Testis (tissue), 3 donors: Measurements from ENCODE around the gene CEP89. TPM values are rescaled to one million over a fixed set of nuclear protein-coding genes. Genes with fewer than 3 reads are reported as not detected.

Experiments
- DNase-seq: peaks from one replicate; pipeline ENCODE4 v3.0.0-alpha.2; 2019
- H3K27ac ChIP-seq, 2 donors: fragments of 200-600 bp; sonication (generic); one replicate each; pipeline ENCODE4 v1.5.1; 2019
- H3K27me3 ChIP-seq: fragments of 200-600 bp; sonication (generic); one replicate; pipeline ENCODE4 v1.5.1; 2019
- H3K36me3 ChIP-seq: fragments of 200-600 bp; sonication (generic); one replicate; pipeline ENCODE4 v1.5.1; 2017; ENCODE audit warnings: low read depth; ENCODE audit errors: missing control alignments
- H3K4me1 ChIP-seq: fragments of 200-600 bp; sonication (generic); one replicate; pipeline ENCODE4 v1.5.1; 2019
- H3K4me3 ChIP-seq, 2 donors: fragments of 200-600 bp; sonication (generic); one replicate each; pipeline ENCODE4 v1.5.1; 2017 to 2019
- H3K9me3 ChIP-seq: fragments of 200-600 bp; sonication (generic); one replicate; pipeline ENCODE4 v1.5.1; 2017
- POLR2A ChIP-seq: fragments of 450-650 bp; IDR thresholded peaks from one replicate; pipeline ENCODE4 v1.6.1; 2017; ENCODE audit warnings: antibody characterized with exemption, mild to moderate bottlenecking, moderate library complexity
- whole genome bisulfite sequencing, 2 donors: methylation state at CpG; one replicate each; pipeline ENCODE4 v1.1.5; 2018; 5-methylcytosine and 5-hydroxymethylcytosine counted together
- intact Hi-C: fragments of 100-400 bp; cut with DNase I; formaldehyde crosslinking; loops from one replicate; pipeline ENCODE4 v1.15.1; 2023; ENCODE audit warnings: low total_unique reads
- polyA plus RNA-seq: library from polyadenylated mRNA; stranded (reverse); fragments of 350-450 nt; fragmentation: Illumina TruSeq; extraction: RNeasy Lipid Tissue Mini Kit (QIAGEN cat#74804); gene quantifications from one replicate; pipeline ENCODE4 v1.2.3, GENCODE V29; 2014; ENCODE audit warnings: low read depth, low replicate concordance; ENCODE audit not compliant: insufficient read depth
- total RNA-seq, 2 donors: library from RNA; depleted of rRNA; stranded (reverse); fragments of >200 nt; gene quantifications; one replicate each; pipeline ENCODE4 v1.2.3, GENCODE V29; 2016
- TF ChIP-seq, protein P1 (sequence below), 3 experiments: fragments of 450-650 bp in 2 of 3; fragments of 200-600 bp in 1 of 3; sonication (generic) in 1 of 3; IDR thresholded peaks; one replicate each; pipeline ENCODE4 v1.5.1; 2016 to 2019; ENCODE audit warnings: antibody characterized with exemption in 3 of 3, mild to moderate bottlenecking in 2 of 3, moderate library complexity in 1 of 3

Gene CEP89
- total and polyA plus RNA-seq, 3 donors from 2014 or later = 14.0 to 17.2 (median 16.7) TPM

DNA sequence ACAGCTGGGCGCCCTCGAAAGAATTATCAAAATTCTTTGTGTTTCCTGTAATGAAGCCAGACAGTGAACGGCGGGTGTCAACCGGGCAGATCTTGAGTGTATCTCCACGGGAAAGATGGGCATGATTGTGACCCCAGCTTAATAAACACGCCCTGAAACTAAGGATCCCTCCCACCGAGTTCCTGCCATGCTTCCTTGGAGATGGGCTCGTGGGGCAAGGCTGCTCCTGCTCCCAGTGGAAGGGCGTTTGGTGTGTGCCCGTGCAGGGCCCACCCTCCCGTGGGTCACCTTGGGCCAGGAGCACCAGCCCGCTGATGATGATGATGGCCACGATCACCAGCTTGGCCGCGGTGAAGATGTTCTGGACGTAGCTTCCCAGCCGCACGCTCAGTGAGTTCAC is 109.6 kb downstream of the CEP89 start:
- TF ChIP-seq, protein P1, sequence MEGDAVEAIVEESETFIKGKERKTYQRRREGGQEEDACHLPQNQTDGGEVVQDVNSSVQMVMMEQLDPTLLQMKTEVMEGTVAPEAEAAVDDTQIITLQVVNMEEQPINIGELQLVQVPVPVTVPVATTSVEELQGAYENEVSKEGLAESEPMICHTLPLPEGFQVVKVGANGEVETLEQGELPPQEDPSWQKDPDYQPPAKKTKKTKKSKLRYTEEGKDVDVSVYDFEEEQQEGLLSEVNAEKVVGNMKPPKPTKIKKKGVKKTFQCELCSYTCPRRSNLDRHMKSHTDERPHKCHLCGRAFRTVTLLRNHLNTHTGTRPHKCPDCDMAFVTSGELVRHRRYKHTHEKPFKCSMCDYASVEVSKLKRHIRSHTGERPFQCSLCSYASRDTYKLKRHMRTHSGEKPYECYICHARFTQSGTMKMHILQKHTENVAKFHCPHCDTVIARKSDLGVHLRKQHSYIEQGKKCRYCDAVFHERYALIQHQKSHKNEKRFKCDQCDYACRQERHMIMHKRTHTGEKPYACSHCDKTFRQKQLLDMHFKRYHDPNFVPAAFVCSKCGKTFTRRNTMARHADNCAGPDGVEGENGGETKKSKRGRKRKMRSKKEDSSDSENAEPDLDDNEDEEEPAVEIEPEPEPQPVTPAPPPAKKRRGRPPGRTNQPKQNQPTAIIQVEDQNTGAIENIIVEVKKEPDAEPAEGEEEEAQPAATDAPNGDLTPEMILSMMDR (IDR thresholded peaks at IDR 0.05) = no peak
- no peak for TF ChIP-seq POLR2A
- H3K27ac ChIP-seq = no peak overlapping the region
- H3K36me3 ChIP-seq = no peaks in the 10 kb centered on the region
- no peaks in the 10 kb centered on the region for H3K27me3 ChIP-seq
- H3K4me1 ChIP-seq = no peaks in the 10 kb centered on the region
- no peak for DNase-seq
- intact Hi-C loops = no loop called here
- no peaks in the 10 kb centered on the region for H3K9me3 ChIP-seq
- H3K4me3 ChIP-seq = no peak overlapping the region
- WGBS, 2 donors = 89 to 94% methylated on average over 13 to 19 of the region's 19 CpGs

DNA sequence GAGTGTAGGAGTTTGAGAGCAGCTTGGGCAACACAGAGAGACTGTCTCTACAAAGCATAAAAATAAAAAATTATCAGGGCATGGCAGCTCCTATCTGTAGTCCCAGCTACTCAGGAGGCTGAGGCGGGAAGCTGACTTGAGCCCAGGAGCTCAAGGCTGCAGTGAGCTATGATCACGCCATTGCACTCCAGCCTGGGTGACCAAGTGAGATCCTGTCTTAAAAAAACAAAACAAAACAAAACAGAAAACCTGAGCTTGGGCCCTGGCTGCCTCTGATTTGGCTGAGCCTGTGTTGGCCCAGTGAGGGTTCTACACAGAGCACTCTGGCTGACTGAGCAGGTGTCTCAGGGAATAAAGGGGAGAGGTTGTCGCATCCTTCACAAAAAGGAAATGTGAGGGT is 110.2 kb downstream of the CEP89 start:
- Histone ChIP-seq H3K36me3 (no peaks in the 10 kb centered on the region), H3K4me3 (no peak overlapping the region)
- no peak for DNase-seq

DNA sequence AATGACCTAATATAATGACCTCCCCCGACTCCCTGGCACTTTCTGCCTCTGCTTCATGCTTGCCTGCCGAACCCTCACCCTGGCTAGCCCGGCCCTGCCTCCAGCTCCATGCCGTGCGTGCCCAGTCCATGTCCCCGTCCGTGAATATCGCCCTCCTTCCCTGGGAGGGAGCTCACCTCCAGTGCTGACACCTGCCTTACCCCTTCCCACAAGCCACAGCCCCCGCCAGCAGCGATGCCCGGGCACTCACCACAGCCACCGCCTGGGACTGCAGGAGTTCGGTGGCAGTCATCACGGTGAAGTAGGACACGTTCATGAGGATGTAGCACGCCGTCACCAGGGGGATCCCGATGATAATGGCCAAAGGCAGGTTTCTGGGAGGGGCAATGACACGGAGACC is 112.2 kb downstream of the CEP89 start:
- H3K9me3 ChIP-seq = no peaks in the 10 kb centered on the region
- no peaks in the 10 kb centered on the region for H3K4me1 ChIP-seq
- DNase-seq = no peak
- no peaks in the 10 kb centered on the region for H3K36me3 ChIP-seq
- no peak overlapping the region for H3K27ac ChIP-seq
- 95 to 96% methylated on average over 13 to 19 of the region's 19 CpGs for WGBS, 2 donors
- H3K27me3 ChIP-seq = no peaks in the 10 kb centered on the region
- intact Hi-C loops = no loop called here
- TF ChIP-seq, protein P1 (IDR thresholded peaks at IDR 0.05) = no peak
- no peak for TF ChIP-seq POLR2A
- no peak overlapping the region for H3K4me3 ChIP-seq

More for the DNA sequence above, 110.2 kb downstream of the CEP89 start:
- Histone ChIP-seq H3K27me3 (no peaks in the 10 kb centered on the region), H3K4me1 (no peaks in the 10 kb centered on the region), H3K9me3 (no peaks in the 10 kb centered on the region), H3K27ac (no peak overlapping the region)
- TF ChIP-seq POLR2A = no peak
- intact Hi-C loops = no loop called here
- 83 to 85% methylated on average over 3 of the region's 3 CpGs for WGBS, 2 donors

DNA sequence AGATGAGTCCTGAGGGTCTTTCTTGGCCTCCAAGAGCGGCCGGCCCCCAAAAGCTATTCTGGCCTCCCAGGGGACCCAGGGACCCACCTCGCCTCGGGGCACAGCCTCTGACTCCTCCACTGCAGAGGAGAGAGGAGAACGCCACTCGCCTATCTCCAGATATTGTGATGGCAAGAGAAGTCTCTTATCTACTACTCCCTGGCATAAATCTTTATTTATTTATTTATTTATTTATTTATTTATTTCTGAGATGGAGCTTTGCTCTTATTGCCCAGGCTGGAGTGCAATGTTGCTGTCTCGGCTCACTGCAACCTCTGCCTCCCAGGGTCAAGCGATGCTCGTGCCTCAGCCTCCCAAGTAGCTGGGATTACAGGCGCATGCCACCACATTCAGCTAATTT is 113.2 kb downstream of the CEP89 start:
- intact Hi-C loops = no loop called here
- H3K27me3 ChIP-seq = no peaks in the 10 kb centered on the region
- TF ChIP-seq POLR2A = no peak
- TF ChIP-seq, protein P1 (IDR thresholded peaks at IDR 0.05) = no peak

DNA sequence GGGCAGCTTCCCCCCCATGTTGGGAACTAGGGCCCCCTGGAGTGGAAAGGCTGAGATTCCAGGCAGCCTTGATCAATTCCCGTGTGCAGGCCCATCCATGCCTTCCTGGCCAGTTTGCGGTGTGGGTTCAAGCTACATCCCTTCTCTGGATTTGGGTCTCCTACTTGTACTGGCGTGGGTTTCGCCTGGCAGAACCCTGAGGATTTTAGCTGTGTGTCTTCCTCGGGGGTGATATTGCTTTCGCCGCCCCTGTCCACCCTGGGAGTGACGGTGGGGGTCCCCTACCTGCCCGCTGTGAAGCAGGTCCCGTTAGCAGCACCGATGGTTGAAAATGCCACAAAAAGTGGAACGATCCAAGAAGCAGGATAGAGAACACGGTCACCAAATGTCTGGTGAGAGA is 113.6 kb downstream of the CEP89 start:
- no peak overlapping the region for H3K27ac ChIP-seq
- WGBS, 2 donors = 91 to 94% methylated on average over 12 to 13 of the region's 13 CpGs
- no peaks in the 10 kb centered on the region for H3K36me3 ChIP-seq
- H3K4me3 ChIP-seq = no peak overlapping the region
- intact Hi-C loops = no loop called here
- DNase-seq = no peak
- H3K27me3 ChIP-seq = no peaks in the 10 kb centered on the region
- no peaks in the 10 kb centered on the region for H3K4me1 ChIP-seq
- TF ChIP-seq, protein P1 (IDR thresholded peaks at IDR 0.05) = no peak
- TF ChIP-seq POLR2A = no peak
- H3K9me3 ChIP-seq = no peaks in the 10 kb centered on the region

More for the DNA sequence above, 113.2 kb downstream of the CEP89 start:
- Histone ChIP-seq H3K36me3 (no peaks in the 10 kb centered on the region), H3K4me1 (no peaks in the 10 kb centered on the region), H3K9me3 (no peaks in the 10 kb centered on the region), H3K4me3 (no peak overlapping the region), H3K27ac (no peak overlapping the region)
- 90 to 94% methylated on average over 10 of the region's 10 CpGs for WGBS, 2 donors
- DNase-seq = no peak
